Measurements from ENCODE around the gene HSD11B2. TPM values are rescaled to one million over a fixed set of nuclear protein-coding genes. Genes with fewer than 3 reads are reported as not detected.

HSD11B2 gene
- total and polyA plus RNA-seq, 2 donors (not counting 1 experiment from before 2014, with no cell fraction given): 0.15 TPM; not detected in 1

DNA sequence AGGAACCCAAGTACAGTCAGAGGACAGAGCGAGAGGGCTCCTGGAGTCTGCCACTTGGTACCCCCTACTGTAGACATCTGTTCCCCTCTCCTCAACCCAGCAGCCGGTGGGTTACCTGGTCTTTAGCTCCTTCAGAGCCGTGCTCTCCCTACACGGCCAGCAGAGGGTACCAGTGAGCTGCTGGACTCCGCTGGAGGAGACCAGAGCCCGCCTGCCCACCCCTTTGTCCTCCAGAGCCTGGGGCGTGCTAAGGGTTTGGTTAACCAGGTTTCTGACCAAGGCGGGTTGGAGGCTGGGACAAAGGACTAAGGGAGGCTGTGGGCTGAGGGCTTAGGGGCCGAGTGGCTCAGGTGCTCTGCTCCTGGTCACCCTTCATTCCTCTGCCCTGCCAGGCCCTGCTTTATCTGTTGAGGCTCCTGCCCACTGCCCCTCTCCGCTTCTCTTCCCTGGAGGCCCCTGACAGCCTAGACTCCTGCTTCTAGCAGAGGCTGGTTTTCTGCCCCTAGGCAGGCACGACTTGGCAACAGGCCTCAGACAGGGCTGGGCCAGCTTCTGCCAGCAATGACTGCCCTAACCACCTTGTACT is 2.7 kb upstream of the HSD11B2 start:
- Histone ChIP-seq H3K27ac (ENCODE audit: insufficient read depth, low read length) (no peak overlapping the region), H3K9me3 (ENCODE audit: control insufficient read depth, insufficient read depth, low read depth, low read length) (no peaks in the 10 kb centered on the region), H3K4me2 (ENCODE audit: extremely low read depth, insufficient read depth, low read length) (no peak overlapping the region), H4K20me1 (ENCODE audit: control insufficient read depth, extremely low read depth, insufficient read depth, low read length) (no peaks in the 10 kb centered on the region), H3K36me3 (ENCODE audit: control insufficient read depth, insufficient read depth, low read length) (no peaks in the 10 kb centered on the region), H3K79me2 (ENCODE audit: control insufficient read depth, insufficient read depth, low read length) (no peaks in the 10 kb centered on the region), H3K4me3 (replicated peaks in 1 of 4; ENCODE audit: control extremely low read depth in 1 of 4, insufficient read depth in 1 of 4, low read depth in 3 of 4, low read length in 4 of 4) (no peak overlapping the region), H2AFZ (ENCODE audit: low read length) (no peak overlapping the region), H3K4me1 (ENCODE audit: control insufficient read depth, extremely low read depth, insufficient read depth, low read length) (peaks cover 5% of the 10 kb centered on the region), H3K9ac (ENCODE audit: insufficient read depth, low read length) (no peak overlapping the region), H3K27me3 (ENCODE audit: control insufficient read depth, insufficient read depth, low read length) (peaks cover 34% of the 10 kb centered on the region)
- peak; percentile 27 to 60 for DNase-seq (ENCODE audit: low read depth in 2 of 2)
- TF ChIP-seq EZH2 (IDR thresholded peaks at IDR 0.05; ENCODE audit: low read length, missing control alignments): no peak
- TF ChIP-seq, protein P1, sequence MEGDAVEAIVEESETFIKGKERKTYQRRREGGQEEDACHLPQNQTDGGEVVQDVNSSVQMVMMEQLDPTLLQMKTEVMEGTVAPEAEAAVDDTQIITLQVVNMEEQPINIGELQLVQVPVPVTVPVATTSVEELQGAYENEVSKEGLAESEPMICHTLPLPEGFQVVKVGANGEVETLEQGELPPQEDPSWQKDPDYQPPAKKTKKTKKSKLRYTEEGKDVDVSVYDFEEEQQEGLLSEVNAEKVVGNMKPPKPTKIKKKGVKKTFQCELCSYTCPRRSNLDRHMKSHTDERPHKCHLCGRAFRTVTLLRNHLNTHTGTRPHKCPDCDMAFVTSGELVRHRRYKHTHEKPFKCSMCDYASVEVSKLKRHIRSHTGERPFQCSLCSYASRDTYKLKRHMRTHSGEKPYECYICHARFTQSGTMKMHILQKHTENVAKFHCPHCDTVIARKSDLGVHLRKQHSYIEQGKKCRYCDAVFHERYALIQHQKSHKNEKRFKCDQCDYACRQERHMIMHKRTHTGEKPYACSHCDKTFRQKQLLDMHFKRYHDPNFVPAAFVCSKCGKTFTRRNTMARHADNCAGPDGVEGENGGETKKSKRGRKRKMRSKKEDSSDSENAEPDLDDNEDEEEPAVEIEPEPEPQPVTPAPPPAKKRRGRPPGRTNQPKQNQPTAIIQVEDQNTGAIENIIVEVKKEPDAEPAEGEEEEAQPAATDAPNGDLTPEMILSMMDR (conservative IDR thresholded peaks at IDR 0.05 in 1 of 2, IDR thresholded peaks at IDR 0.05 in 1 of 2; ENCODE audit: low read depth in 1 of 2, low read length in 2 of 2): peak; percentile 93 to 94

DNA sequence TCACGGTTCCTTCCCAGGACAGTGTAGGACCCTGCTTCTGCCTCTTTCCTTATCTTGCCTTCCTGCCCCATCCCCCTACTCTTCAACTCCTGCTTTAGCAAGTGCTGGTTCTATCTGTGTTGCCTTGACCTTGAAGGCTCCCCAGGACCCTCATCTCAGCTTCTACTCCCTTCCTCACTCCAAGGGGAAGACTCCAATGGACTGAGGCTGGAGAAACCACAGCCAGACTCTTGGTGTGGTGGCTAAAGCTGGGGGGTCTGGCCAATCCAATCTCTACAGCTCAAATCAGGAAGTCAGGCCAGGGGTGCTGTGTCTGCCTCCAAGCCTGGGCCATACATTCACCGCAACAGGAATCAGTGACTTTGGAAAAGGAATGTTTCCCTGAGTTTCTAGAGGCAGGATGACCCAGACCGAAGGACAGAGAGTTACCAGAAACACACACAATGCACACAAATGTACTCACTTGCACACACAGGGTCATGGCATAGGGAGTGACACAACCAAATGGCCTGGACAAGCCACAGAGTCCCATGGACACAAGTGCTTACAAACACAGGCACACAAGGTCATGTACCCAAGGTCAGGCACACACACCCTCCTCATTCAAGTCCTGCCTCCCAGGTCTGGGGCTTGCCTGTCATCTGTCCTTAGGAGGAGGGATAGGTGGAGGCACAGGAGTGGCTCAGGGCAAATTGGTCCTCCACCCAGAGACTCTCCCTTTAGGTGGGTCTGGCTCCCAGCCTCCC is 1.7 kb upstream of the HSD11B2 start:
- H3K79me2 ChIP-seq (ENCODE audit: control insufficient read depth, insufficient read depth, low read length): no peaks in the 10 kb centered on the region
- H3K9ac ChIP-seq (ENCODE audit: insufficient read depth, low read length): no peak overlapping the region
- H3K36me3 ChIP-seq (ENCODE audit: control insufficient read depth, insufficient read depth, low read length): no peaks in the 10 kb centered on the region
- no peaks in the 10 kb centered on the region for H4K20me1 ChIP-seq (ENCODE audit: control insufficient read depth, extremely low read depth, insufficient read depth, low read length)
- no peak overlapping the region for H2AFZ ChIP-seq (ENCODE audit: low read length)
- H3K4me2 ChIP-seq (ENCODE audit: extremely low read depth, insufficient read depth, low read length): no peak overlapping the region
- TF ChIP-seq, protein P1 (conservative IDR thresholded peaks at IDR 0.05 in 1 of 2, IDR thresholded peaks at IDR 0.05 in 1 of 2; ENCODE audit: low read depth in 1 of 2, low read length in 2 of 2): no peak
- TF ChIP-seq EZH2 (IDR thresholded peaks at IDR 0.05; ENCODE audit: low read length, missing control alignments): no peak
- no peaks in the 10 kb centered on the region for H3K9me3 ChIP-seq (ENCODE audit: control insufficient read depth, insufficient read depth, low read depth, low read length)
- no peak for DNase-seq (ENCODE audit: low read depth in 2 of 2)
- H3K4me3 ChIP-seq (replicated peaks in 1 of 4; ENCODE audit: control extremely low read depth in 1 of 4, insufficient read depth in 1 of 4, low read depth in 3 of 4, low read length in 4 of 4): no peak overlapping the region
- H3K27me3 ChIP-seq (ENCODE audit: control insufficient read depth, insufficient read depth, low read length): peaks cover 33% of the 10 kb centered on the region
- H3K4me1 ChIP-seq (ENCODE audit: control insufficient read depth, extremely low read depth, insufficient read depth, low read length): peaks cover 5% of the 10 kb centered on the region
- H3K27ac ChIP-seq (ENCODE audit: insufficient read depth, low read length): no peak overlapping the region

DNA sequence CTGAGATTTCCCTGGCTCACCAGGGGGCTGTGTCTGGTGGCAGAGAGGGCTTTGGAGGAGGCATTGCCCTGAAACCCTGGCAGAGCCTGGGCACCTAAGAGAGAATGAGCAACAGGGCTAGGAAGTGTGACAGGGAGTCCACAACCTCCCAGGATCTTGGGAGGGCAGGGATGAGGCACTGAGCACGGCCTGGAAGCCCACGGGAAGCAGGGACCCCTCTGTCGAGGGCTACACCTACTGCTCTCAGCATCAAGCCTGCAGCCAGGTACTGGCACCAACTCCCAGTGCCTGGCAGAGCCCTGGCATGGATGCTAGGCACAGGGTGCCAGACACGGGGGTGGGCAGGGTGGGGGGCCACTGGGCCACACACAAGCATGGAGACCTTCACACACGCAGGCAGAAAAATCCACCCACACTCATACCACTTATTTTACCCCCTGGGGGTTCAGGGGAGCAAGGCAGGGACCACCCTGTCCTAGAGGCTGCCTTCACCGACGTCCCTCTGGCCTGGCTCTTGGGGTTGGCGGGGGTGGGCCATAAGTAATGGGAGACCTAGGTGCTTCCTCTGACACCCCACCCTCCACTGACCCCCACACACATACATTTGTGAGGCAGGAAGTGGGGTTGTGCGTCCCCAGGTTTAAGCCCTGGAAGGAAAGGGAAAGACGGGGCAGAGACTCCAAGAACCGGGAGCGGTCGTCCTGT is 970 bp upstream of the HSD11B2 start:
- peak overlapping the region; percentile 64 for H3K4me2 ChIP-seq (ENCODE audit: extremely low read depth, insufficient read depth, low read length)
- H3K27ac ChIP-seq (ENCODE audit: insufficient read depth, low read length): no peak overlapping the region
- DNase-seq (ENCODE audit: low read depth in 2 of 2): no peak
- no peaks in the 10 kb centered on the region for H3K9me3 ChIP-seq (ENCODE audit: control insufficient read depth, insufficient read depth, low read depth, low read length)
- H3K27me3 ChIP-seq (ENCODE audit: control insufficient read depth, insufficient read depth, low read length): peaks cover 29% of the 10 kb centered on the region
- peak overlapping the region in 1 of 4 experiments; percentile 37 for H3K4me3 ChIP-seq (replicated peaks in 1 of 4; ENCODE audit: control extremely low read depth in 1 of 4, insufficient read depth in 1 of 4, low read depth in 3 of 4, low read length in 4 of 4)
- no peak for TF ChIP-seq EZH2 (IDR thresholded peaks at IDR 0.05; ENCODE audit: low read length, missing control alignments)
- TF ChIP-seq, protein P1 (conservative IDR thresholded peaks at IDR 0.05 in 1 of 2, IDR thresholded peaks at IDR 0.05 in 1 of 2; ENCODE audit: low read depth in 1 of 2, low read length in 2 of 2): no peak
- H3K79me2 ChIP-seq (ENCODE audit: control insufficient read depth, insufficient read depth, low read length): no peaks in the 10 kb centered on the region
- H3K9ac ChIP-seq (ENCODE audit: insufficient read depth, low read length): no peak overlapping the region
- H3K36me3 ChIP-seq (ENCODE audit: control insufficient read depth, insufficient read depth, low read length): no peaks in the 10 kb centered on the region
- no peaks in the 10 kb centered on the region for H4K20me1 ChIP-seq (ENCODE audit: control insufficient read depth, extremely low read depth, insufficient read depth, low read length)
- peaks cover 5% of the 10 kb centered on the region for H3K4me1 ChIP-seq (ENCODE audit: control insufficient read depth, extremely low read depth, insufficient read depth, low read length)
- H2AFZ ChIP-seq (ENCODE audit: low read length): no peak overlapping the region

All from fibroblast of lung (primary cell).